ENCODE measurements around the gene GRM1.

Gene GRM1

GRCh38 chr6:146066506-146066905 is 37.6 kb downstream of the GRM1 start:
- Mint-ChIP-seq H3K27me3 (peaks cover 3% of the 10 kb centered on the region), H3K9me3 (ENCODE audit: low read depth) (no peaks in the 10 kb centered on the region), H3K36me3 (no peaks in the 10 kb centered on the region), H3K4me1 (ENCODE audit: low read depth) (no peaks in the 10 kb centered on the region), H3K27ac (no peak overlapping the region), H3K4me3 (no peak overlapping the region)

- Mint-ChIP-seq H3K27me3 (peaks cover 1% of the 10 kb centered on the region), H3K4me1 (ENCODE audit: low read depth) (no peaks in the 10 kb centered on the region), H3K4me3 (no peak overlapping the region), H3K27ac (no peak overlapping the region), H3K36me3 (no peaks in the 10 kb centered on the region), H3K9me3 (ENCODE audit: low read depth) (no peaks in the 10 kb centered on the region)
Measured at GRCh38 chr6:146071781-146072180, 42.9 kb downstream of the GRM1 start.

- Mint-ChIP-seq H3K36me3 (no peaks in the 10 kb centered on the region), H3K9me3 (ENCODE audit: low read depth) (no peaks in the 10 kb centered on the region), H3K4me1 (ENCODE audit: low read depth) (no peaks in the 10 kb centered on the region), H3K27me3 (peaks cover 1% of the 10 kb centered on the region), H3K4me3 (no peak overlapping the region), H3K27ac (no peak overlapping the region)
Measured at GRCh38 chr6:146077992-146078391, 49.1 kb downstream of the GRM1 start.

GRCh38 chr6:146087386-146087785 is 58.5 kb downstream of the GRM1 start:
- no peaks in the 10 kb centered on the region for H3K4me1 Mint-ChIP-seq (ENCODE audit: low read depth)
- H3K36me3 Mint-ChIP-seq = no peaks in the 10 kb centered on the region
- peaks cover 2% of the 10 kb centered on the region for H3K27me3 Mint-ChIP-seq
- H3K4me3 Mint-ChIP-seq = no peak overlapping the region
- no peaks in the 10 kb centered on the region for H3K9me3 Mint-ChIP-seq (ENCODE audit: low read depth)
- no peak overlapping the region for H3K27ac Mint-ChIP-seq

GRCh38 chr6:146090474-146090873 is 61.6 kb downstream of the GRM1 start:
- Mint-ChIP-seq H3K27ac (no peak overlapping the region), H3K9me3 (ENCODE audit: low read depth) (no peaks in the 10 kb centered on the region), H3K36me3 (no peaks in the 10 kb centered on the region), H3K4me1 (ENCODE audit: low read depth) (no peaks in the 10 kb centered on the region), H3K27me3 (peaks cover 2% of the 10 kb centered on the region), H3K4me3 (no peak overlapping the region)

GRCh38 chr6:146092961-146093686 is 64.3 kb downstream of the GRM1 start:
- Mint-ChIP-seq H3K36me3 (no peaks in the 10 kb centered on the region), H3K4me3 (no peak overlapping the region), H3K4me1 (ENCODE audit: low read depth) (no peaks in the 10 kb centered on the region), H3K27me3 (no peaks in the 10 kb centered on the region), H3K9me3 (ENCODE audit: low read depth) (no peaks in the 10 kb centered on the region), H3K27ac (no peak overlapping the region)

- Mint-ChIP-seq H3K4me1 (ENCODE audit: low read depth) (no peaks in the 10 kb centered on the region), H3K27ac (no peak overlapping the region), H3K9me3 (ENCODE audit: low read depth) (no peaks in the 10 kb centered on the region)
Measured at GRCh38 chr6:146095481-146095880, 66.6 kb downstream of the GRM1 start.

GRCh38 chr6:146097586-146097985 is 68.7 kb downstream of the GRM1 start:
- peaks cover 4% of the 10 kb centered on the region for H3K27me3 Mint-ChIP-seq
- H3K27ac Mint-ChIP-seq = no peak overlapping the region
- H3K9me3 Mint-ChIP-seq (ENCODE audit: low read depth) = no peaks in the 10 kb centered on the region
- H3K4me1 Mint-ChIP-seq (ENCODE audit: low read depth) = no peaks in the 10 kb centered on the region
- H3K36me3 Mint-ChIP-seq = no peaks in the 10 kb centered on the region
- H3K4me3 Mint-ChIP-seq = no peak overlapping the region

More at GRCh38 chr6:146095481-146095880, 66.6 kb downstream of the GRM1 start:
- no peak overlapping the region for H3K4me3 Mint-ChIP-seq
- H3K36me3 Mint-ChIP-seq = no peaks in the 10 kb centered on the region
- H3K27me3 Mint-ChIP-seq = no peaks in the 10 kb centered on the region

GRCh38 chr6:146100776-146101175 is 71.9 kb downstream of the GRM1 start:
- no peak overlapping the region for H3K4me3 Mint-ChIP-seq
- H3K27me3 Mint-ChIP-seq = peaks cover 9% of the 10 kb centered on the region
- no peaks in the 10 kb centered on the region for H3K4me1 Mint-ChIP-seq (ENCODE audit: low read depth)
- no peaks in the 10 kb centered on the region for H3K36me3 Mint-ChIP-seq
- no peaks in the 10 kb centered on the region for H3K9me3 Mint-ChIP-seq (ENCODE audit: low read depth)
- no peak overlapping the region for H3K27ac Mint-ChIP-seq

GRCh38 chr6:146103416-146104072 is 74.7 kb downstream of the GRM1 start:
- H3K27ac Mint-ChIP-seq = no peak overlapping the region
- H3K4me3 Mint-ChIP-seq = no peak overlapping the region
- peaks cover 9% of the 10 kb centered on the region for H3K27me3 Mint-ChIP-seq
- no peaks in the 10 kb centered on the region for H3K4me1 Mint-ChIP-seq (ENCODE audit: low read depth)
- no peaks in the 10 kb centered on the region for H3K36me3 Mint-ChIP-seq
- no peaks in the 10 kb centered on the region for H3K9me3 Mint-ChIP-seq (ENCODE audit: low read depth)

GRCh38 chr6:146106532-146106931 is 77.7 kb downstream of the GRM1 start:
- Mint-ChIP-seq H3K9me3 (ENCODE audit: low read depth) (peaks cover 9% of the 10 kb centered on the region), H3K27me3 (peaks cover 9% of the 10 kb centered on the region), H3K4me3 (no peak overlapping the region), H3K4me1 (ENCODE audit: low read depth) (no peaks in the 10 kb centered on the region), H3K27ac (no peak overlapping the region), H3K36me3 (no peaks in the 10 kb centered on the region)

GRCh38 chr6:146110990-146111389 is 82.1 kb downstream of the GRM1 start:
- Mint-ChIP-seq H3K4me1 (ENCODE audit: low read depth) (no peaks in the 10 kb centered on the region), H3K27me3 (no peaks in the 10 kb centered on the region), H3K4me3 (no peak overlapping the region), H3K9me3 (ENCODE audit: low read depth) (peaks cover 9% of the 10 kb centered on the region), H3K36me3 (no peaks in the 10 kb centered on the region), H3K27ac (no peak overlapping the region)

- Mint-ChIP-seq H3K4me3 (no peak overlapping the region), H3K27me3 (no peaks in the 10 kb centered on the region), H3K27ac (no peak overlapping the region), H3K4me1 (ENCODE audit: low read depth) (no peaks in the 10 kb centered on the region), H3K9me3 (ENCODE audit: low read depth) (peaks cover 9% of the 10 kb centered on the region), H3K36me3 (no peaks in the 10 kb centered on the region)
Measured at GRCh38 chr6:146111881-146112450, 83.1 kb downstream of the GRM1 start.

GRCh38 chr6:146113084-146113623 is 84.3 kb downstream of the GRM1 start:
- H3K27ac Mint-ChIP-seq = no peak overlapping the region
- H3K4me3 Mint-ChIP-seq = no peak overlapping the region
- H3K36me3 Mint-ChIP-seq = no peaks in the 10 kb centered on the region
- no peaks in the 10 kb centered on the region for H3K4me1 Mint-ChIP-seq (ENCODE audit: low read depth)
- no peaks in the 10 kb centered on the region for H3K27me3 Mint-ChIP-seq
- peaks cover 9% of the 10 kb centered on the region for H3K9me3 Mint-ChIP-seq (ENCODE audit: low read depth)

- no peaks in the 10 kb centered on the region for H3K9me3 Mint-ChIP-seq (ENCODE audit: low read depth)
- no peaks in the 10 kb centered on the region for H3K4me1 Mint-ChIP-seq (ENCODE audit: low read depth)
- peaks cover 2% of the 10 kb centered on the region for H3K27me3 Mint-ChIP-seq
- H3K36me3 Mint-ChIP-seq = no peaks in the 10 kb centered on the region
- H3K4me3 Mint-ChIP-seq = no peak overlapping the region
- H3K27ac Mint-ChIP-seq = no peak overlapping the region
Measured at GRCh38 chr6:146123616-146124015, 94.8 kb downstream of the GRM1 start.

All from activated naive CD8-positive, alpha-beta T cell (primary cell).